NCI-H1930 (cell line): ENCODE measurements around the gene ATXN7L1.
"Not testable (repeated sequence)": the region's sequence is repeated elsewhere in the genome, so short reads cannot be mapped to it uniquely, and the experiment has no call there.

Experiments
- DNase-seq, 2 experiments: peaks; one replicate each; lab custom pipeline; 2025; lab: John Stamatoyannopoulos, UW

The ATXN7L1 gene

GRCh38 chr7:105617280-105618015, 259.0 kb downstream of the ATXN7L1 start:
- no peak for DNase-seq

DNA sequence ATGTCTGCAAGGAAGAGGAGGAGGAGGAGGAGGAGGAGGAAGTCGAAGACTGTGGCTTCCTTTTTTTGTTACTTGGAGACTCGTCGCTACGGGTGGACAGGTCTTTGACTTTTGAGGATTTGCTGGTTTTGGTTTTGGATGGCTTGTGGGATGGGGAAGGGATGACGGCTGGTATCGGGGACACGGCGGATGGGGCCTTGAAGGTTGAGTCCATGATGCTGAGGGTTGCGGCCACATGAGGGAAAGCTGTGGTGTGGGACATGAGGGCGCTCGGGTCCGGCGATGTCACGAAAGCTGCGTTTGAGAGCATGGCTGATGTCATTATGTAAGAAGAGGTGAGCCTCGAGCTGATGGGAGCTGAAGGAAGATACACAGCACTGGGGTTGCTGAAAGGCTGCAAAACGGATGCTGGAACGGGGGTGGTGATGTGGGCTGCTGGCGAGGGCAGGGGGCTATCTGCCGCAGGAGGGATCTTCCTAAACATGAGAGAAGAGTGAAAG, 262.0 kb downstream of the ATXN7L1 start:
- DNase-seq: no peak

DNA sequence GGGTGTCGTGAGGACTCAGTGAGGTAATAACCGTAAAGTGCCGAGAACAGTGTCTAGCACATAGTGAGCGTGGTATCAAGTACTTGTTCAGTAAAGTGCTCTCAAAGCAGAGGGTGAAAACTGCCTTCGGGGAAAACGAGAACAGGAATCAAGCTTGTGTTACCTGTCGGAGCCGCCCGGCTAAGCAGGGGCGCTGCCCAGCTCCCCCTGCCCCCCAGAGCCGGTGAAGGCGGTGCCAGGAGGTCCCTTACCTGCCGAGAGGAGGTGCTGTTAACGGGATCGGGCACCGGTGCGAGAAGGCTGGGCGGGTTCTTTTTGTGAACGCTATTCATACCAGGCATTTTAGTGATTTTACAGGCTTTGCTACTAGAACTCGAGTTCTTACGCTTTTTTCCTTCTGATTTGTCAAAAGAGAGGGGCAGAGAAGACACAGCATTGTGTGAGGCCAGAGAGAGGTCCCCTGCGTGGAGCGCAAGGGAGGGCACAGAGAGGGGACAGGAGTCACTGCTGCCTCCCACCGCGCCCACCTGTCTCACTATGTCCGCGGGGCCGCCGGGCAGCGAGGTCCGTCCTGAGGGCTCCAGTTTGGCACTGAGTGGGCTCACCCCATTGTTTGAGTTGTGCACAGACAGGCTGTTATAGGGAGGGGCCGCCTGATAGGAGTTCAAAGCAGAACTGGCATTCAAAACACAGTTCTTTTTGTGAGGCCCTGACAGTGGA, 262.6 kb downstream of the ATXN7L1 start:
- no peak for DNase-seq

GRCh38 chr7:105612806-105613205, 263.6 kb downstream of the ATXN7L1 start:
- no peak for DNase-seq

- no peak for DNase-seq
These were observed 264.3 kb downstream of the ATXN7L1 start for GRCh38 chr7:105611856-105612775.

GRCh38 chr7:105610165-105610930, 266.1 kb downstream of the ATXN7L1 start:
- DNase-seq: no peak

DNA sequence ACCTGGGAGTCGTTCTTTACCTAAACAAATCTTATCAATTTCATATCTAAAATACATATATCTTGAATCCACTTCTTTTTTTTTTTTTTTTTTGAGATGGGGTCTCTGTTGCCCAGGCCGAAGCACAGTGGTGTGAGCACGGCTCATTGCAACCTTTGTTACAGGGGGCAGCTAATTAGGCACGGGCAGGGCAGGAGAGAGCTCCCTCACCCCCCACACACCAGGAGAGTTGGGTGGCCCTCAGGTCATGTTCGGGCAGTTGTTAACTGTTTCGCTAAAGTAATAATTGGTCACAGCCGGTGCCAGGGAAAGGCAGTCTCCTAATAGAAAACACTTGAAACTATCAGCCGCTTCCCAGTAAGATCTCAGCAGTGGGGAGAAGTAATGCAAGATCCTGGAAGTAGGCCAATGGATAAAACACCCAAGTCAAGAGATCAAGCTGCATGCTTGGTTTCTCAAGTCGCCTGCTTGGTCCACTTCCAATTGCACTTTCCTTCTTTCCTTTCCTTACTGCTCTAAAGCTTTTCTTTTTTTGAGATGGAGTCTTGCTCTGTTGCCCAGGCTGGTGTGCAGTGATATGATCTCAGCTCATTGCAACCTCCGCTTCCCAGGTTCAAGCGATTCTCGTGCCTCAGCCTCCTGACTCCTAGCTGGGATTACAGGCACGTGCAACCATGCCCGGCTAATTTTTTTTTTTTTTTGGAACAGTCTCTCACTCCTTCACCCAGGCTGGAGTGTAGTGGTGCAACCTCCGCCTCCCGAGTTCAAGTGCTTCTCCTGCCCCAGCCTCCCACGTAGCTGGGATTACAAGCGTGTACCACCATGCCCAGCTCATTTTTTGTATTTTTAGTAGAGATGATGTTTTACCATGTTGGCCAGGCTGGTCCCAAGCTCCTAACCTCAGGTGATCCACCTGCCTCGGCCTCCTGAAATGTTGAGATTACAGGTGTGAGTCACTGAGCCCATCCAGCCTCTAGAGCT, 273.8 kb downstream of the ATXN7L1 start:
- no peak for DNase-seq

DNA sequence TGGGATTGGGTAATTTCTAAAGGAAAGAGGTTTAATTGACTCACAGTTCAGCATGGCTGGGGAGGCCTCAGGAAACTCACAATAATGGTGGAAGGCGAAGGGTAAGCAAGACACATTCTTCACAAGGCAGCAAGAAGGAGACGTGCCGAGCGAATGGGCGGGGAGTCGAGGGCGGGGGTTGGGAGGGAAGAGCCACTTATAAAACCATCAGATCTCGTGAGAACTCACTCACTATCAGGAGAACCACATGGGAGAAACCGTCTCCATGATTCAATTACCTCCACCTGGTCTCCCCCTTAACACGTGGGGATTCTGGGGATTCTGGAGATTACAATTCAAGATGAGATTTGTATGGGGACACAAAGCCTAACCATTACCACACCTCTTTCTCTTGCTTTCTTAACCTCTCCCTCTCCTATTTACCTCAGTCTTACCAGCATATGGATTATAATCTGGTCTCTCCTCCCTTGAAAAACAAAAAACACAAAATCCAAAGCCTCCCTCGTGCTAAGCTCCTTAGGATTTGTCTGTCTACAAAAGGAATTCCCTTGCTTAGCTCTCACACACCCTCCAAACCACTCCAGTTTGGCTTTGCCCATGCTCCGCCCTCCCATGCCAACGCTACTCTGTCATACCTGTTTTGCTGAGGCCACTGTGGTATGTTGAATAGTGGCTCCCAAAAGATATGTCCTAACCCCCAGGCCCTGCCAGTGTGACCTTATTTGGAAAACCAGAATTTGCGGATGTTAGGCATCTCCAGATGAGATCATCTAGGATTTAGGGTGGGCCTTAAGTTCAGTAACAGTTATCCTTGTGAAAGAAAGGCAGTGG, 275.5 kb downstream of the ATXN7L1 start:
- no peak for DNase-seq

- DNase-seq: no peak
These were observed 276.8 kb downstream of the ATXN7L1 start for GRCh38 chr7:105599551-105599950.

- not testable (repeated sequence) for DNase-seq
These were observed 277.3 kb downstream of the ATXN7L1 start for GRCh38 chr7:105599080-105599479.

DNA sequence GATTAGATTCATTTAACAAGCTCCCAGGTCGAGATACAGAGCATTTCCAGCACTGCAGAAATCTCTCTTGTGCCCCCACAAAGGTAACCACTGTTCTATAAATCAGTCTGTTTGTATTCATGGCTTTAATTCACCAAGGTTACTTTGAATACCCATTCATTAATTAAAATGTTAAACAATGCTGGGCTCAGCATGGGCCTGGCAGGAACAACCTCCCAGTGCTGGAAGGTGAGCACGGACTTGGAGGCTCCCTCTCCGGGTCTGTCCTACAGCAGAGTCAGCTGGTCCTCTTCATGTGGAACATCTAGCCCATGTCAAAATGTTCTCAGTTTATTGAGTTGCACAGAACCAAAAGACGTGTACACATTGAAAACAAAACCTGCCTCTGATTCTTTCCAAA, 279.5 kb downstream of the ATXN7L1 start:
- DNase-seq: no peak

- no peak for DNase-seq
These were observed 282.4 kb downstream of the ATXN7L1 start for GRCh38 chr7:105594034-105594433.

GRCh38 chr7:105591522-105591921, 284.9 kb downstream of the ATXN7L1 start:
- no peak for DNase-seq

- no peak for DNase-seq
These were observed 285.6 kb downstream of the ATXN7L1 start for GRCh38 chr7:105590793-105591192.

- DNase-seq: peak; percentile 61 to 82
These were observed 286.9 kb downstream of the ATXN7L1 start for GRCh38 chr7:105589356-105590077.

- DNase-seq: no peak
These were observed 288.3 kb downstream of the ATXN7L1 start for GRCh38 chr7:105587909-105588635.

GRCh38 chr7:105585850-105586500, 290.4 kb downstream of the ATXN7L1 start:
- DNase-seq: no peak
